Motor neuron (in vitro differentiated cells): ENCODE data around the gene TTI1. TPM values are rescaled to one million over a fixed set of nuclear protein-coding genes. Genes with fewer than 3 reads are reported as not detected.
A peak's percentile ranks its signal among the peaks of the same experiment; 100 is the strongest.

Source experiments
- ATAC-seq, 8 experiments: fragments of 200-7000 bp; cut with Tn5 transposase; replicated peaks in 6 of 8; 2 replicates each; pipeline ENCODE4 v1.8.0; 2021; ENCODE audit warnings: mild to moderate bottlenecking in 8 of 8, moderate library complexity in 8 of 8
- H3K27ac ChIP-seq, 2 donors: fragments of 250-450 bp; sonication (Bioruptor Pico); 2 replicates each; pipeline ENCODE4 v1.9.0; 2021; ENCODE audit warnings: antibody characterized with exemption in 2 of 2, mild to moderate bottlenecking in 2 of 2, moderate library complexity in 1 of 2
- H3K4me1 ChIP-seq, 2 donors: fragments of 250-450 bp; sonication (Bioruptor Pico); replicated peaks in 1 of 2; 2 replicates each; pipeline ENCODE4 v1.6.1; 2021; ENCODE audit warnings: antibody characterized with exemption in 2 of 2, mild to moderate bottlenecking in 2 of 2, moderate library complexity in 1 of 2
- H3K4me3 ChIP-seq, 5 donors: fragments of 250-450 bp; sonication (Bioruptor Pico); 2 replicates each; pipeline ENCODE4 v1.9.0; 2021; ENCODE audit warnings: antibody characterized with exemption in 5 of 5, mild to moderate bottlenecking in 5 of 5, moderate library complexity in 4 of 5
- WGBS, 10 experiments: fragments of 450-650 bp; shearing (Covaris generic); methylation state at CpG; one replicate each; pipeline ENCODE4 v1.0.0; 2022; 5-methylcytosine and 5-hydroxymethylcytosine counted together
- in situ Hi-C, 9 experiments: fragments of 400-800 bp; cut with MboI; loops; one replicate each; pipeline ENCODE4 v1.15.0; 2021; ENCODE audit warnings: low sequenced_read_pairs in 9 of 9, low pct_unique_long_range_greater_than_20kb in 2 of 9; ENCODE audit not compliant: unreplicated experiment in 9 of 9
- total RNA-seq, 8 experiments: library from RNA; unstranded; fragments of 300-600 nt; gene quantifications; 2 replicates each; pipeline versions ENCODE4 v1.2.3 to v1.2.4, GENCODE V29; 2022

Gene TTI1
- 10 to 100 TPM; 10.3 to 28.0 (median 21.0) TPM for total RNA-seq

- H3K27ac ChIP-seq = peak within 1 kb of the TSS; percentile 89 to 93
- peaks cover 19 to 23% of the 10 kb centered on the region in 2 donors for H3K4me1 ChIP-seq
- ATAC-seq = peak; percentile 95 to 97 (median 96)
- peak within 1 kb of the TSS; percentile 83 to 94 (median 87) for H3K4me3 ChIP-seq
- WGBS, 10 experiments = 0 to 10% (median 0%) methylated on average over 1 to 23 of the region's 69 CpGs; no CpG with 5 or more reads in 4 of the 10 experiments
- in situ Hi-C loops = no loop called here
Measured at GRCh38 chr20:38033330-38034107, at the start of gene TTI1, which contains the start of gene RPRD1B. TSS of gene TTI1 (minus strand) at chr20:38033456. CDS start at chr20:38013816, 19,640 bp downstream. TSS of gene RPRD1B (plus strand) at chr20:38033746. CDS start at chr20:38033948, 202 bp downstream.

DNA sequence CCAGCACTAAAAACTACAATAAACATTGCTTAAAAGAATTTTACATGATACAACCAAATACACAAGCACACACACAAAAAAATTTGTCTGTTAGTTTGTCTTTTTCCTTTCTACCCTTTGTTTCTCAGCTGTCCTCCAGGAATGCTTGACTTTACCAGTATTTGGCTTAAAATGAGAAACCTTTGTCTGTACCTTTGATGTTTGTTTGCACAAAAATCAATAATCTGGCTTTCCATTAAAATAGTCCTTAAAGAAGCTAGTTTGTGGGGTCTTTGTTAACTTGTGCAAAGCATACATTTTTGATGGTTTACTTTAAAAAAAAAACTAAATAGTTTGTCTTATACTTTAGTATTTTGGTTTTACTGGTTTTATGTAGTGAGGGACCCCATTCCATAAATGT lies 49.6 kb upstream of the TTI1 start:
- no peak for ATAC-seq
- no peak overlapping the region for H3K4me3 ChIP-seq
- no peaks in the 10 kb centered on the region for H3K4me1 ChIP-seq
- H3K27ac ChIP-seq = no peak overlapping the region
- in situ Hi-C loops = no loop called here

DNA sequence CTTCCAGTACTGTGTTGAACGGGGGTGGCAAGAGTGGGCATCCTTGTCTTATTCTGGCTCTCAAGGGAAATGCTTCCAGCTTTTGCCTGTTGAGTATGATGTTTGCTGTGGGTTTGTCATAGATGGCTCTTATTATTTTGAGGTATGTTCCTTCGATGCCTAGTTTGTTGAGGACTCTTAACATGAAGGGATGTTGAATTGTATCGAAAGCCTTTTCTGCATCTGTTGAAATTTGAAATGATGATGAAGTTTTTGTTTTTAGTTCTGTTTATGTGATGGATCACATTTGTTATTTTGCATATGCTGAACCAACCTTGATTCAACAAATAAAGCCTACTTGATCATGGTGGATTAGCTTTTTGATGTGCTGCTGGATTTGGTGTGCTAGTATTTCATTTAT lies 48.3 kb upstream of the TTI1 start:
- Histone ChIP-seq H3K4me3 (no peak overlapping the region), H3K27ac (no peak overlapping the region), H3K4me1 (no peaks in the 10 kb centered on the region)
- no peak for ATAC-seq
- in situ Hi-C loops = no loop called here
- WGBS, 10 experiments = 53 to 100% (median 90%) methylated on average over 1 to 3 of the region's 3 CpGs; no CpG with 5 or more reads in 1 of the 10 experiments

DNA sequence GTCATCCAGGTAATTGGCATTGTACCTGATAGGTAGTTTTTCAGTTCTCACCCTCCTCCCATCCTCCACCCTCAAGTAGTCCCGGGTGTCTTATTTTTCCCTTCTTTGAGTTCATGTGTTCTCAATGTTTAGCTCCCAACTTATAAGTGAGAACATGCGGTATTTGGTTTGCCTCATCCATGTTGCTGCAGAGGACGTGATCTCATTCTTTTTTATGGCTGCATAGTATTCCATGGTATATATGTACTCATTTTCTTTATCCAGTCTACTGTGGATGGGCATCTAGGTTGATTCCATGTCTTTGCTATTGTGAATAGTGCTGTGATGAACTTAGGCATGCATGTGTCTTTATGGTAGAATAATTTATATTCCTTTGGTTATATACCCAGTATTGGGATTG lies 46.1 kb upstream of the TTI1 start:
- no peak overlapping the region for H3K4me3 ChIP-seq
- in situ Hi-C loops = no loop called here
- WGBS, 10 experiments = 93 to 100% (median 100%) methylated on average over 1 to 3 of the region's 3 CpGs; no CpG with 5 or more reads in 3 of the 10 experiments
- ATAC-seq = no peak
- no peak overlapping the region for H3K27ac ChIP-seq
- no peaks in the 10 kb centered on the region for H3K4me1 ChIP-seq

DNA sequence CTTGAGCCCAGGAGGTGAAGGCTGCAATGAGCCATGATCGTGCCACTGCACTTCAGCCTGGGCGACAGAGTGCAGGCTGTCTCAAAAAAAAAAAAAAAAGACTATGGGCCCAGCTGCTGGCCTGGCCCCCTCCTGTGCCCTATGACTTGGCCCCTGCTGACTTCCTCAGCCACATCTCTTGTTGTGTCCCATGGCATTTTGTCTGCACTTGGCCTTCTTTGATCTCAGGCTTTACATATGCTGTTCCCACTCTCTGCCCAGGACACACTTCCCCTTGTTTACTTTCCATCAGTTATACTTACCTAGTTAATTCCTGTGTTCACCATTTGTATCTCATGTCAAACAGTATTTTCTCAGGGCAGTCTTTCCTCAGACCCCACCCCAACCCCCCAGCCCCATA lies 44.8 kb upstream of the TTI1 start:
- 83 to 100% (median 95%) methylated on average over 1 to 2 of the region's 2 CpGs; no CpG with 5 or more reads in 6 of the 10 experiments for WGBS, 10 experiments
- no peaks in the 10 kb centered on the region for H3K4me1 ChIP-seq
- in situ Hi-C loops = no loop called here
- no peak for ATAC-seq
- H3K4me3 ChIP-seq = no peak overlapping the region
- no peak overlapping the region for H3K27ac ChIP-seq

DNA sequence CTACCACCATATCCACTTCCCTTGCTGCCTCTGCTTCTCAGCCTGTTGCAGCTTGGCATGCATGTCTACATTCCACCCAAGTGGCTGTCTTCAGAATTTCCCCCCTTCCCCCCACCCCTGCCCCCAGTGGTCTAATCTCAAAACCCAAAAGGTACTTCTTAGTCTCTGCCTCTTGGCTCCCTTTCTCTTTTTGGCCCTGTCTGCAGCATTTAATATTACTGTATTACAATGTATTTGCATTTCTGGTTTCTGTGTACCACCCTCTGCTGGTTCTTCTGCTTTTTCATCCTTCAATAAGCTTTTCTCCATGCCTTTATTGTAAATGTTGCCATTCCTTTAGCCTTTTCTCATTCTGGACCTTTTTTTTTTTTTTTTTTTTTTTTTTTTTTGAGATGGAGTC lies 43.3 kb upstream of the TTI1 start:
- ATAC-seq = peak in 2 of 8 experiments; percentile 19 to 29
- Histone ChIP-seq H3K27ac (no peak overlapping the region), H3K4me3 (no peak overlapping the region), H3K4me1 (no peaks in the 10 kb centered on the region)
- in situ Hi-C loops = no loop called here

GRCh38 chr20:38075161-38075998 lies 42.1 kb upstream of the TTI1 start:
- H3K4me3 ChIP-seq = no peak overlapping the region
- H3K27ac ChIP-seq = no peak overlapping the region
- no peaks in the 10 kb centered on the region for H3K4me1 ChIP-seq
- no peak for ATAC-seq
- WGBS, 10 experiments = 91 to 100% (median 96%) methylated on average over 1 to 3 of the region's 3 CpGs; no CpG with 5 or more reads in 2 of the 10 experiments
- in situ Hi-C loops = no loop called here

GRCh38 chr20:38073307-38074071 lies 40.2 kb upstream of the TTI1 start:
- no peak overlapping the region for H3K27ac ChIP-seq
- 3 to 100% (median 55%) methylated on average over 1 to 4 of the region's 5 CpGs; no CpG with 5 or more reads in 3 of the 10 experiments for WGBS, 10 experiments
- ATAC-seq = peak in 6 of 8 experiments; percentile 32 to 91 (median 76)
- H3K4me3 ChIP-seq = no peak overlapping the region
- in situ Hi-C loops = loop anchor here in 3 of 9 experiments (25.0 kb wide), 2 partner anchors 139 to 339 kb away; no protein-coding TSS in a partner anchor
- H3K4me1 ChIP-seq = no peaks in the 10 kb centered on the region

DNA sequence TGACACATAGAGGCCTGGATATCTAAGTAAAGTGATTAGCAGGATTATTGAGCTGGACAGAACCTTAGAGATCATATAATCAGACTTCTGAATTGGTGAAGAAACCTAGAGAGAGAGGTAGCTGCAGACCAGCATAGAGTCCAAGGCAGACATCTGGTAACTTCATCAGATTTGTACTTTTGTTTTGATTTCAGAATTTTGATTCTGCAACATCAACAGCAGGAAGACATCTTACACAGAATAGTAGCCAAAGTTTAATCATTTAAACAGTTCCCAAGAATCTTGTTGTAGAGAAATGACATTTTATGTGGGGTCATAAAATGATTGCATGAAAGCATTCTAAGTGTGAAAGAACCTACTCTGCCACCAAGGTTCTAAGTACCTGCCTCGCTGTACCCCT lies 39.6 kb upstream of the TTI1 start:
- H3K27ac ChIP-seq = no peak overlapping the region
- in situ Hi-C loops = loop anchor here in 3 of 9 experiments (25.0 kb wide), 2 partner anchors 139 to 339 kb away; no protein-coding TSS in a partner anchor

GRCh38 chr20:38067717-38068365 lies 34.6 kb upstream of the TTI1 start:
- WGBS, 10 experiments = 50 to 100% (median 78%) methylated on average over 1 to 13 of the region's 15 CpGs
- Histone ChIP-seq H3K27ac (peak overlapping the region in 1 of 2 donors; percentile 20), H3K4me3 (no peak overlapping the region), H3K4me1 (peaks cover 4 to 10% of the 10 kb centered on the region in 2 donors)
- peak in 3 of 8 experiments; percentile 30 to 47 (median 44) for ATAC-seq
- in situ Hi-C loops = loop anchor here in 3 of 9 experiments (25.0 kb wide), 2 partner anchors 144 to 344 kb away; no protein-coding TSS in a partner anchor

More for the DNA sequence above, 39.6 kb upstream of the TTI1 start:
- H3K4me1 ChIP-seq = peaks cover 0 to 3% of the 10 kb centered on the region in 2 donors
- no peak overlapping the region for H3K4me3 ChIP-seq
- no peak for ATAC-seq
- WGBS, 10 experiments = 0 to 100% (median 59%) methylated on average over 1 of the region's 1 CpG; no CpG with 5 or more reads in 4 of the 10 experiments

DNA sequence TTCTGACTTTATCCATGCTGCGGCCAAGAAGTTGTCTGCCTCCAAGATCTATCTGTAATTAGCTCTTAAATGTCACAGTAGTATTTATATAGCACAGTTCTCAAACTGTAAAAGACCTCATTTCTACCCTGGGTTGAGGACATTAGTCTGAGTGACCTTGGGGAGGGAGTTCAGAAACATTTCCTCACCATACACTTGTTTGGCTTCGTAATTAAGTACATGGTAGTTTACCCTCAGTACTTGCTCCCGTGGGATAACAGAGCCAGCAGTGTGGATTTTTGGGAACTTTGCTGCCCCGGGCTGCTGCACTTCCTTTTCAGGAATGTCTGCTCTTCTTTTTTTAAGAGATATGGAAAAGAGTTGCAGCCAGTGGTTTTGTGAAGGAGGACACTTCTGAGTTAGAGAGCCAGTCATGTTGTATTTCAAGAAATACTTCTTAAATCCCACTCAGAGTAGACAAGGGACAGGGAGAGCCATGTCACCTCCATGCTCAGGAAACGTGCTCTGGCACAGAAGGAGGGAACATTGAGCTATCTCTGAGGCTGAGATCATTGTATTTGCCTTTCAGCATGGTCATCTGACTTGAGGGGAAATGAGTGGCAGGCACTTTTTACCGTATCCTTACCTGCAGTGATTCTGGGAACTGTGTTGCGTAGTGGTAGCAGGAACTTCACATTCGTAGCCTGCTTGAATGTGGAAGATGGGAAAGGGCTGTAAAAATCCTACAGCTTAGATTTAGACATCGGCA lies 33.9 kb upstream of the TTI1 start:
- 60 to 100% (median 83%) methylated on average over 1 to 6 of the region's 9 CpGs; no CpG with 5 or more reads in 3 of the 10 experiments for WGBS, 10 experiments
- ATAC-seq = peak in 2 of 8 experiments; percentile 19 to 46
- Histone ChIP-seq H3K4me3 (no peak overlapping the region), H3K4me1 (peaks cover 4 to 10% of the 10 kb centered on the region in 2 donors), H3K27ac (peak overlapping the region; percentile 37 to 51)
- in situ Hi-C loops = loop anchor here in 3 of 9 experiments (25.0 kb wide), 2 partner anchors 145 to 345 kb away; no protein-coding TSS in a partner anchor
